ENCODE results near the gene FAM9C. TPM values are rescaled to one million over a fixed set of nuclear protein-coding genes. Genes with fewer than 3 reads are reported as not detected.
A peak's percentile ranks its signal among the peaks of the same experiment; 100 is the strongest.
"Not testable (repeated sequence)": the region's sequence is repeated elsewhere in the genome, so short reads cannot be mapped to it uniquely, and the experiment has no call there.

Gene FAM9C
- total RNA-seq, 1 donor from 2014 or later: not detected

- peak; percentile 9 for ATAC-seq
- intact Hi-C loops (cut with DNase I): no loop called here
- peaks cover 19% of the 10 kb centered on the region for H3K4me1 ChIP-seq
Measured at GRCh38 chrX:13090027-13090338, 45.6 kb upstream of the FAM9C start.

GRCh38 chrX:13088156-13088487, 43.7 kb upstream of the FAM9C start:
- H3K27ac ChIP-seq: peak overlapping the region; percentile 55
- no peak overlapping the region for H3K4me3 ChIP-seq
- no peak for TF ChIP-seq CTCF (IDR thresholded peaks at IDR 0.05)
- no peaks in the 10 kb centered on the region for H3K36me3 ChIP-seq
- no peaks in the 10 kb centered on the region for H3K9me3 ChIP-seq
- no peak for ATAC-seq
- intact Hi-C loops (cut with DNase I): no loop called here
- peaks cover 15% of the 10 kb centered on the region for H3K4me1 ChIP-seq
- DNase-seq: no peak
- no peaks in the 10 kb centered on the region for H3K27me3 ChIP-seq

More at GRCh38 chrX:13090027-13090338, 45.6 kb upstream of the FAM9C start:
- H3K4me3 ChIP-seq: no peak overlapping the region
- no peak for TF ChIP-seq CTCF (IDR thresholded peaks at IDR 0.05)
- peak overlapping the region; percentile 76 for H3K27ac ChIP-seq
- no peaks in the 10 kb centered on the region for H3K27me3 ChIP-seq
- no peaks in the 10 kb centered on the region for H3K9me3 ChIP-seq
- DNase-seq: no peak
- no peaks in the 10 kb centered on the region for H3K36me3 ChIP-seq

GRCh38 chrX:13087322-13088155, 43.1 kb upstream of the FAM9C start:
- H3K27ac ChIP-seq: peak overlapping the region; percentile 55
- no peaks in the 10 kb centered on the region for H3K36me3 ChIP-seq
- DNase-seq (no peak), ATAC-seq (peak; percentile 62)
- no peaks in the 10 kb centered on the region for H3K27me3 ChIP-seq
- H3K9me3 ChIP-seq: no peaks in the 10 kb centered on the region
- peaks cover 18% of the 10 kb centered on the region for H3K4me1 ChIP-seq
- no peak overlapping the region for H3K4me3 ChIP-seq
- intact Hi-C loops (cut with DNase I): no loop called here
- TF ChIP-seq CTCF (IDR thresholded peaks at IDR 0.05): no peak

GRCh38 chrX:13086793-13087321, 42.4 kb upstream of the FAM9C start:
- not testable (repeated sequence) for H3K4me3 ChIP-seq

GRCh38 chrX:13086076-13086475, 41.7 kb upstream of the FAM9C start:
- Histone ChIP-seq H3K9me3 (no peaks in the 10 kb centered on the region), H3K36me3 (no peaks in the 10 kb centered on the region), H3K27me3 (no peaks in the 10 kb centered on the region), H3K4me1 (peaks cover 25% of the 10 kb centered on the region), H3K4me3 (no peak overlapping the region), H3K27ac (peak overlapping the region; percentile 17)
- intact Hi-C loops (cut with DNase I): no loop called here
- no peak for TF ChIP-seq CTCF (IDR thresholded peaks at IDR 0.05)
- DNase-seq (no peak), ATAC-seq (no peak)

More at GRCh38 chrX:13086793-13087321, 42.4 kb upstream of the FAM9C start:
- H3K27me3 ChIP-seq; DNase-seq; H3K27ac ChIP-seq; intact Hi-C loops (cut with DNase I); H3K36me3 ChIP-seq; ATAC-seq; H3K9me3 ChIP-seq: not testable (repeated sequence)
- H3K4me1 ChIP-seq: peaks cover 24% of the 10 kb centered on the region

- H3K9me3 ChIP-seq: no peaks in the 10 kb centered on the region
- DNase-seq (no peak), ATAC-seq (peak; percentile 36)
- H3K27ac ChIP-seq: peak overlapping the region; percentile 17
- no peak for TF ChIP-seq CTCF (IDR thresholded peaks at IDR 0.05)
- H3K4me3 ChIP-seq: no peak overlapping the region
- peaks cover 26% of the 10 kb centered on the region for H3K4me1 ChIP-seq
- no peaks in the 10 kb centered on the region for H3K27me3 ChIP-seq
- intact Hi-C loops (cut with DNase I): no loop called here
- no peaks in the 10 kb centered on the region for H3K36me3 ChIP-seq
Measured at GRCh38 chrX:13085526-13085925, 41.1 kb upstream of the FAM9C start.

Data from upper lobe of right lung (tissue), 1 donor.